NCI-H146 treated with DMSO at 0.1 percent for 48 hours (cell line): ENCODE measurements around the gene OPN5.
"Not testable (repeated sequence)": the region's sequence is repeated elsewhere in the genome, so short reads cannot be mapped to it uniquely, and the experiment has no call there.

Source experiments
- DNase-seq: peaks from one replicate; lab custom pipeline; 2025; ENCODE audit not compliant: unreplicated experiment; lab: John Stamatoyannopoulos, UW

Gene OPN5, protein sequence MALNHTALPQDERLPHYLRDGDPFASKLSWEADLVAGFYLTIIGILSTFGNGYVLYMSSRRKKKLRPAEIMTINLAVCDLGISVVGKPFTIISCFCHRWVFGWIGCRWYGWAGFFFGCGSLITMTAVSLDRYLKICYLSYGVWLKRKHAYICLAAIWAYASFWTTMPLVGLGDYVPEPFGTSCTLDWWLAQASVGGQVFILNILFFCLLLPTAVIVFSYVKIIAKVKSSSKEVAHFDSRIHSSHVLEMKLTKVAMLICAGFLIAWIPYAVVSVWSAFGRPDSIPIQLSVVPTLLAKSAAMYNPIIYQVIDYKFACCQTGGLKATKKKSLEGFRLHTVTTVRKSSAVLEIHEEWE

DNA sequence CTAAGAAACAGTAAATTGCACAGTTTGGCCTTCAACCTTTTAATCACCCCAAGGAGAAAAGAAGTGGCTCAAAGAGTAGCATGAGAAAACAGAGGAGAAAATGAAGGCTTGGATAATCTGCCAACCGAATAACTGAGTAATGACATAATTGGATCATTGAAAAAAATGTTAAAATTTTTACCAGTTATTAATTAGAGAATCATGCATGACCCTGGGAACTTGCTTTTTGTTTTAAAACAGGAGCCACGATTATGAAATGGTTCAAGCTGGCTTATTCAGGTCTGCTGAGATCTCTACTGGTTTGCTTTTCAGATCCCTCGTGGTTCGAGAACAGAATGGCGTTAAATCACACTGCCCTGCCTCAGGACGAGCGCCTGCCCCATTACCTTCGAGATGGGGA lies at the start of gene OPN5:
TSS of gene OPN5 (plus strand) at position 301 of the 400 bp plus-strand sequence. CDS start at position 336, 35 bp downstream.
- no peak for DNase-seq

DNA sequence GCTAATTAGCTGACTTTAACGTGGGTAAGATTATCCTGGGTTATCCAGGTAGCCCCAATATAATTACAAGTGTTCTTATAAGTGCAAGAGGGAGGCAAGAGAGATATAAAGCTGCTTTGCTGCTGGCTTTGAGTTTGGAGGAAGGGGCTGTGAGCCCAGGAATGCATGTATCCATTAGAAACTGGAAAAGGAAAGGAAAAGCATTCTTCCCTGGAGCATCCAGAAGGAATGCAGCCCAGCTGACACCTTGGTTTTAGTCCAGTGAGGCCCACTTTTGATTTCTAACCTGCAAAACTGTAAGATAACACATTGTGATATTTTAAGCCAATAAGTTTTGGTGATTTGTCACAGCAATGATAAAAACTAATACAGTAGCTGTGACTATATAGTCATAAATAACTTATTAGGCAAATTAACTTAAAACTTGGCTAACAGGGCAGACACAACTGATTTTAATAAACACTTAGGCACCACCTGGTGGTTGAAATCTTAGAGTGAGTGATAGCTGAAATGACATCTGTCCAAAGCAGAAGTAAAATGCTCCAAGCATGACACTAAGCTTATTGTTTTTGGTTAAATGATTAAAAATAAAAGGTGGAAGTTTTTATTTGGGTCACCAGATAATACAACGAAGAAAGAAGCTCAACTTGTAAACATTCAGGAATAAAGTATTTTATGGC lies 47.8 kb upstream of the OPN5 start:
- peak; percentile 39 for DNase-seq

DNA sequence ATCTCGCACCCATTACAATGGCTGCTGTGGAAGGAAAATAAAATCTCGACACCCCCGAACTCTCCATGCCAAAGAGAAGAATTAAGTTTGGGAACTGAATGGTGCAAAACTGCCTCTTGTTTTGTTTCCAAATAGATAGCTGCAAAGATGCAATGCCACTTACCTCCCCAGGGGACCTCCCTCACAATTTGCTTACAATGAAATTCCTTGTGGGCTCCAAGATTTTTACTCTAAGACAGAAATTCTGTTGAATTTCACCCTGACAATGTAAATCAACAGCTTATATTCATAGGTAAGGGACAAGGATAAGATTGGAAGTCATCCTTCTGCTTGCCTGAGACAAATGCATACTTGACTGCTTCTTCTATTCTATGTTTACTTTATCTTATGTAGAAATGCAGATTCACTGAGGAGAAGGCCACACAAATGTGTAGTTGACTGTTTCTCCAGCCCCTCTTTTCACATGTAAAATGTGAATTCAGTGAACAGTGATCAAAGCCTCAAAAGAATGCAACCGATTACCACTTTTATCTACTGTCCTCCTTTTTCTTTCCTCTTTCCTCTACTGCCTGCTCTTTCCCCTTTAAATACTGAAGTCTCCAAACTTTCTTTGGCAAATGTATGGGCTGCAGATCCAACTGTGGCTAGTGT lies 46.9 kb upstream of the OPN5 start:
- no peak for DNase-seq

DNA sequence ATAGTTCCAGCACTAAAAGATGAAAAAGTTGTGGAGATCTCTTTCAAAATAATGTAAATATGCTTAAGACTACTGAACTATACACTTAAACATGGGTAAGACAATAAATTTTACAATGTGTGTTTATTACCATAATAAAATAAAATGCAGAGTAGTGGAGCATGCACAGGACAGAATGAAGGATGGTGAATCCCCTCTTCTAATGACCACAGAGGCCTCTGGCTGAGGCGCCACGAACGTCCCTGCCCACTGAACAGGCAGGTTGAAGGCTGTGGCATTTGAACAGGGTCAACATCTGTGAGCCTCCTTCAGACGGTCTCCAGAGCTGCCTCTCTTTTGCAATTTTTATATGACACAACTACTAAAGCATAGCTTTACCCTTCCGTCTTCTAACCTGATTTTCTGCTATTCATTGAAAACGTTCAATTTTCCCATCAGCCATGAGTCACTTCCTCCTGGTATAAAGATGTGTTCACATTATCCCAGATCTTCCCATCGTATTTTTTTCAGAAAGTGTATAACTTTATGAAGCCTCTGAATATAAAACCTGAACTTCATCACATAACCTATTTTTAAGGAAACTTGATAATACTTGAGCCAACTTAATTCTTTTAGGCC lies 45.6 kb upstream of the OPN5 start:
- no peak for DNase-seq

DNA sequence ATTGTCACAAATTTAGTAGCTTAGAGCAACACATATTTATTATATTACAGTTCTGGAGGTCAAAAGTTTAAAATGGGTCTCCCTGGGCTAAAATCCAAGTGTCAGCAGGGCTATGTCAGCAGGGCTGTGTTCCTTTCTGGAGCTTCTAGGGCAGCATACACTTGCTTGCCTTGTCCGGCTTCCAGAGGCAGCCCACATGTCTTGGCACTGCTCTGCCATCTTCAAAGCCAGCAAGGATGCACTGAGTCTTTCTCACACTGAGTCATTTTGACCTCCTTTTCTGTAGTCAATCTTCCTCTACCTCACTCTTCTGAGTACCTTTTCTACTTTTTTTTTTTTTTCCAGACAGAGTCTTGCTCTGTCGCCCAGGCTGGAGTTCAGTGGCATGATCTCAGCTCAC lies 44.4 kb upstream of the OPN5 start:
- DNase-seq = no peak

DNA sequence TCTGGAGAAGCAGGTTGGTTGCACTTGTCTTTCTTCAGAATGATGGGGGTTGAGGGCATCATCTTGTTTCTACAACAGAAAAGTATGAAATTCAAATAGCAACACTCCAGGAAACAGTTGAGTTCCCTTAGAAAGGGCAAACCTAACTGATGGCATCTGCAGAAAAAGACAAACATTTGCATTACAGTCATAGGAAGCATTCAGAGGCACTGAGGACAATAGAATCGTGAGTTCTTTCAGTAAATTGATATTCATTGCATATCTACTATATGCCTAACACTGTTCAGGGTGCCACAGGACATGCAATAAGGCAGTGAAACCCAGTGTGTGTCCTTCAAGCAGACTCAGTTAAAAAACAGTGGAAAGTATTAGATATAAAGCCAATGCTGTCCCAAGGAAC lies 41.1 kb upstream of the OPN5 start:
- no peak for DNase-seq

DNA sequence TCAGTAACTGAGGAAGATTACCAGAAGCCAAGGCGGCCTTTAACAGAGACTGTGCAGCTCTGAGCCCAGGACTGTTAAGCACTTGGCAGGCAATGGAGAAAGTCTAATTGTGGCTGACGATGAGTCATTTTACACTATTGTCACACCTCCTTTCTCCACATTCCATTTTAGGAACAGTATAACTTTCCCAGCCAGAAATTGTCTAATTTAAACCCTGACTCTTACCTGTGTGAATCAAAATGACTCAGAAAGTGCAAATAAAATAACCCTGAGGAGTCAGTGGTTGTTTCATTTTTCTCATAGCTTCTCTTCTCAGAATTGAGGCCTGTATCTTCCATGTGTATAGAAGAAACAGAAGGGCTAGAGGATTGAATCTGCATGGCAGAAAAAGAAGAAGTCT lies 40.0 kb upstream of the OPN5 start:
- DNase-seq = no peak

DNA sequence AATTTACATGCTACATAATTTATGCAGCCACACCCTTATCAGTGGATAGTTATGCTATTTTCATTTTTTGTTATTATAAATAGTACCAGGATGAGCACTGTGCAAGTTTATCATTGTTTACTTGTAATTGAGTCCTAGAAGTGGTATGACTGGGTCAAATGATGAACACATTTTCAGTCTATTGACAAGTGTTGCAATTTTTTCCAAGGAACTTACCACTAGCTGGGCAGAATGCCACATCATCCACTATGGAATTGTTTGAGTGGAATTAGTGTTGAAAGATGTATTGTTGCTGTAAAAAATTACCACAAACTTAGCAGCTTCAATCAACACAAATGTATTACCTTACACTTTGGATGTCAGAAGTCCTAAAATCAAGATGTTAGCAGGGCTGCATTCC lies 38.1 kb upstream of the OPN5 start:
- no peak for DNase-seq

DNA sequence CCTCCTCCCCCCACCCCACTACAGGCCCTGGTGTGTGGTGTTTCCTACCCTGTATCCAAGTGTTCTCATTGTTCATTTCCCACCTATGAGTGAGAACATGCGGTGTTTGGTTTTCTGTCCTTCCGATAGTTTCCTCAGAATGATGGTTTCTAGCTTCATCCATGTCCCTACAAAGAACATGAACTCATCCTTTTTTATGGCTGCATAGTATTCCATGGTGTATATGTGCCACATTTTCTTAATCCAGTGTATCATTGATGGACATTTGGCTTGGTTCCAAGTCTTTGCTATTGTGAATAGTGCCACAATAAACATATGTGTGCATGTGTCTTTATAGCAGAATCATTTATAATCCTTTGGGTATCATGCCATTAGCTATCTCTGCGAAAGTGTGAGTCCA lies 36.6 kb upstream of the OPN5 start:
- not testable (repeated sequence) for DNase-seq

DNA sequence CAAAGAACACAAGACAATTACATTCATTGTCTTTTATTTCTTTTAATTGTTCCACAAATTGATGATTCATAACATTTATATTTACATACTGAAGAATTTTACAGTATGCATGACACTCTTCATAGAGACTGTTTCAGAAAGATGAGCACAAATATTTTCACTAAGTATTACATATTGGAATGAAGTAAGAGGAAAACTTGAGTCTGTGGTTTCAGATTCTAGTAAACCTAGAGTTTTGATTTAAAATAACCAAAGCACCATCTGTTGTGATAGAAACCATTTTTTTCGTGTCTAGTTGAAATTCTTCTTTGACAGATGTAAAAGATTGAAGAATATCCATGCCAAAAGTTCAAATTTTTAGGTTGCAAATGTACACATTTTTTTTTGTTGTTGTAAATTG lies 32.1 kb upstream of the OPN5 start:
- DNase-seq = no peak

DNA sequence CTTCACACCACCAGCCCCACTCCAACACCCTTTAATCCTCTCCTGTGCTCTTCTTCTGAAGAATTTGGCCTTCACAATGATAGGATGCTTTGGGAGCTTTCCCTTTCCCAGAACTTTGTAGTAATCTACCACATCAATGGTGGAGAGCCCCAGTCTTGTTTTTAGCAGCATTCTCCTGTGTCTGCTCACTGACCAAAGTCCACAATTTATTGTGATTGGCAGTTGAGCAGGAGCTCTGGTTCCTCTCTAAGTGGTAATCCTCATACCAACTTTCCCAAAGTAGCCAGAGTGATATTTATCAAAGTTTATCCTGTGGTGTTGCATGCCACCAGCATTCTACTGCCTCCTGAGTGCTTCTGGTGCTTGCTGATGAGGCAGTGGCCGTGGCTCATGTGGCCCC lies 29.0 kb upstream of the OPN5 start:
- DNase-seq = no peak

DNA sequence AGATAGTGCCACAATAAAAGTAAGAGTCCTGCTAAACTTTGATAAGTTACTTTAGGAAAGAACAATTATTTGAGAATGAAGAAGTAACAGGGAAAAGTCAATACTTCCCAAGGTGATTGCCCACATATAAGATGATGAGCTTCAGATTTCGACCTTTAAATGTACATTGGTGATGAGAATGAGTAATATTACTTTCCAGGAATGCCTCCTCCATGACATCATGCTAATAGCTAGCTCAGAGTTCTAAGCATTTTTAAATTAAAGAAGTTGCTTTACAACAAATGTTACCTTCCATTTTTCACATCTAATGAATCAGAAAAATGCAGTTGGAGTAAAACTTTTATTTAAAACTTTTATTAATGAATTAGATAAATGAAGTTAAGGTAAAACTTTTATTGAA lies 22.5 kb upstream of the OPN5 start:
- no peak for DNase-seq

DNA sequence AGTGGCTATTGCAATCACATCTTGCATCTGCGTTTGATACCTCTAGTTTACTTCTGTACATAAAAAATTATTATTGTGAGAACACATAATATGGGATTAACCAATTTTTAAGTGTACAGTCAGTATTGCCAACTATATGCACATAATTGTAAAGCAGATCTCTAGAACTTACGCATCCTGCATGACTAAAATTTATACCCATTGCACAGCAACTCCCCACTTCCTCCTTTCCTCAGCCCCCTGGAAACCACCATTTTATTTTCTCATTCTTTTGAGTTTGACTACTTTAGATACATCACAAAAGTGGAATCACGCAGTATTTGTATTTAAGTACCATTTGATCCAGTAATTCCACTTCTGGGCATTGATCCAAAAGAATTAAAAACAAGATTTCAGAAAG lies 19.3 kb upstream of the OPN5 start:
- no peak for DNase-seq

DNA sequence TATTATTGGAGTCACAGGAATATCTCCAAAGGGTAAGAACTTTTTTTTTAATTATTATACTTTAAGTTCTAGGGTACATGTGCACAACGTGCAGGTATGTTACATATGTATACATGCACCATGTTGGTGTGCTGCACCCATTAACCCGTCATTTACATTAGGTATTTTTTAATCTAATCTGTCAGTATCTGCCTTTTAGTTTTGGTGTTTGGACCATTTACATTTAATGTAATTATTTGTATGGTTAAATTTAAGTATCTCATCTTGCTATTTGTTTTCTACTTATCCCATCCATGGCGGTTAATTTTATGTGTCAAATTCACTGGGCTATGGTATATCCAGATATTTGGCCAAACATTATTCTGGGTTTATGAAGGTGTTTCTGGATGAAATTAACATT lies 15.4 kb upstream of the OPN5 start:
- no peak for DNase-seq

DNA sequence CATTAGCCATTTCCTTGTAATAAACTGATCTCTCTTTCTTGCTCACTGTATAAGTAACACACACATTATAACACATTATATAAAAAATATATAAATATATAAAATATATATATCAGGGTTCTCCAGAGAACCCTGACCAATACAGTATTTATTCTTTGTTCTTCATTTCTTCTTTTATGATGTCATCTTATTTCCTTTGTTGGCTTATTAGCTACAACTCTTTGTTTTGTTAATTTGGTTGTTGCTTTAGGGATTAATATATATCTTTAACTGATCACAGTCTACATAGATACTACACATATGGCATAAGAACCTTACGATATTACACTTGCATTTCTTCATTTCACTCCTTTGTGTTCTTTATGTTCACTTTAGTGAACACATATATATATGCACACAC lies 14.7 kb upstream of the OPN5 start:
- DNase-seq = no peak

DNA sequence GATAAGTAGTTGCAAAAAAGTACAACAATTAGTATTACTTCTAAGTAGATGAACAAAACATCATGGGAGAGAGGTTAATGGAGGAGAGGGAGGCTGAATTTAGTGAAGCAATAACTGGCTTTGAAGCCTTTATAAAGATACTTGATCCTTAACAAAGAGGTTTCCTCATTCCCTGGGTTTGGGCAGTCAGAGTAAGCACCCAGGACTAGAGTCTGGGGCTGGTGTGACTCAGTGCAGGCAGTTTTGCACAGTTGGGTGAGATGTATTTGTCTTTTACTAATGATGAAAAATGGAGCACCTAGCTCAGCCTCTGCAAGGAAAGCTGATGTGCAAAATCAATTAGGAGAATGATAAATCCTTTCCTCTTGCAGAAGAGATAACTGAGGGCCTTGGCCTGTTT lies 11.8 kb upstream of the OPN5 start:
- no peak for DNase-seq

DNA sequence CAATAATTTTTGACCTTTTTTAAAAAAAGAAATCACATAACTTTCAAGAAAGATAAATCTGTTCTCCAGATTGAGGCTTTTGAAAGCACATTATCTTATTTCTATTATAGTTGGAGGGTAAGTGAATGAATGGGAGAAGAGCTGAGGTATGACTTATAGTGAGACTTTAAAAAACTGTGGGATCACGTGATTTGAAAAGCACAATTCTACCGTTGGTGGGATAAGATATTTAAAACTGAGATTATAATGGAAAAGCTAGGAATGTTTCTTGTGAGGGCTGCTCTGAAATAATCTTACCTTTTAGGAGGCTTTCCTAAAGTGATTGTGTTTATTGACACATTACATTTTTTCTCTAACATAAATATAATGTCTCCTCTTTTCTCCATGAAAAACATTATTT lies 9.5 kb upstream of the OPN5 start:
- no peak for DNase-seq

DNA sequence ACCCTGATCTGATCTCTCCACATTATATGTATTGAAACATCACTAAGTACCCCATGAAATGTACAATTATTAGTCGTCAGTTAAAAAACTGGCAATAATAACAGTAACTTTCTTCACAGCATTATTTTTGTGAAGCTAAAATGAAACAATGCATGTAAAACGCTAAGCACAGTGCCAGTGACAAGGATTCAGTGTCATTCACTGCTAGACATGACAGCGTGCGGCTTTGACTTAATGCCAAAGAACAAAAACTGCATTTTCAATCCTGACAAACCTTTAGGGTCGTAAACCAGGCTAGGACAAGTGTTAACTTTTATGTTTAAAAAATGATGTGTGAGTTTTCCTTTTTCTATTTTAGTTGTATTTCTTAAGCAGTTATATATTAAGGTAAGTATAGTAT lies 8.8 kb upstream of the OPN5 start:
- DNase-seq = no peak

DNA sequence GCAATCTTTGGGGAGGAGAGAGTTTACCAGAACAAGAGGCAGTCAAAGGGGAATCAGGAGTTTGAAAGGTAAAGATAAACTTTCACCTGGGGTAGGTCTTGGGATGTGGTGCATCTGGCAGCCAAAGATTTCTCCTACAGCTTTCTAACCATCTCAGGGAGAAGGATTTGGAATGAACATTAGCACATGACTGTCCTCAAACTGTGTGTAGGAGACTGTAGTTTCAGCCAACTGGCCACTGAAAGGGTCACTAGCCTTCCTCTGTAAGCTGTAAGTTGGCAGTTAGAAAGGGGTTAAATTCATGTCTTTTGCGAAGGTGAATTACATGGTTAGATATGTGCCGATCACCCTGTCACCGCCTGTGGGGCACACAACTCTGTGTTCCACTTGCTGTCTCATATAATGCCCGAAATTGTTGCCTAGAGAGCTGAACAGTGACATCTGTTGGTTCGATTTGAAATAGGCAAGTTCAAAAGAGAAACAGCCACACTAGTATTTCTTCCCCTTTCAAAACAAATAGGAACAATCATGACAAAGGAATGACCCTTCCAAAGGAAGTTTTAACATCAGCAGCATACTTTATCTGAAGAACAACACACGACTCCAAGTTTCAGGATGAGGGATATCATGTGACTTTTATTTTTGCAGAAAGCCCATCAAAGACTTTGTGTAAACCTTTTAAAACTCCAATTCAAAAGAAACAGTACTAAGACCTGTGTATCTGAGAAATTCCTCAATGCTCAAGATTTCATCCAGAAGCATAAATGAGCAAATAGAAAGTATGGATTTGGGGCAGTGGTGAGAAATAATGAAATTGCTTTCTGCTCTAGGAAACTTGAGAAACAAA lies 1.1 kb upstream of the OPN5 start:
- DNase-seq = peak; percentile 48

DNA sequence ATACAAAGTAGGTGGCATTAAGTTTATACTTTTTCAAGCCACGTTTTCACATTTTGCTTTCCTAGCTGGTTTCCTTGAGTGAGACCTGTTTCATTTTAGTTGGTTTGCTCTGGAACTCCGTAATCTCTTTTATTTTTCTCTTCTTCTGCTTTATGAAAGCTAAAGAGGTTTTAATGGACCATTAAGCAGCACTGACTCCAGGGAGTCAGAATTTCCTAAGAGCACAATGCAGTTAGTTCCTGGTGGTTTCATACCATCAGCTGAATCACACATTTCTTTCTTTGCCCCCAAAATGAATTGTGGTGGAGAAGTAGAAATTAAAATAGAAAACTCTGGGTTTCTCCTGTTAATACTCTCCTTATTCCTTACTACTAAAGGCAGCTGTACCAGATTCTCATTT lies 3.4 kb downstream of the OPN5 start:
- no peak for DNase-seq
